ENCODE data around the gene FAXDC2. TPM values are rescaled to one million over a fixed set of nuclear protein-coding genes. Genes with fewer than 3 reads are reported as not detected.

The FAXDC2 gene
- polyA plus RNA-seq (ENCODE audit: insufficient read length in 3 of 3), result 10 to 100 TPM; 34.1 to 38.6 (median 35.9) TPM

- DNase-seq (ENCODE audit: low read depth in 3 of 3, low spot score in 2 of 3), result peak; percentile 74 to 84 (median 78)
Observed at GRCh38 chr5:154850255-154851062, at the start of gene FAXDC2. Gene FAXDC2, minus strand, starts transcription at chr5:154850603. Its CDS starts 12,425 bp downstream, at chr5:154838178.

- DNase-seq (ENCODE audit: low read depth in 3 of 3, low spot score in 2 of 3), result no peak
Observed at GRCh38 chr5:154900066-154900465, 49.7 kb upstream of the FAXDC2 start.

- DNase-seq (ENCODE audit: low read depth in 3 of 3, low spot score in 2 of 3), result no peak
Observed at GRCh38 chr5:154899151-154899816, 48.9 kb upstream of the FAXDC2 start.

- DNase-seq (ENCODE audit: low read depth in 3 of 3, low spot score in 2 of 3), result no peak
Observed at GRCh38 chr5:154898210-154898609, 47.8 kb upstream of the FAXDC2 start.

- DNase-seq (ENCODE audit: low read depth in 3 of 3, low spot score in 2 of 3), result no peak
Observed at GRCh38 chr5:154896562-154897165, 46.3 kb upstream of the FAXDC2 start.

- no peak for DNase-seq (ENCODE audit: low read depth in 3 of 3, low spot score in 2 of 3)
Observed at GRCh38 chr5:154895606-154896561, 45.5 kb upstream of the FAXDC2 start.

- no peak for DNase-seq (ENCODE audit: low read depth in 3 of 3, low spot score in 2 of 3)
Observed at GRCh38 chr5:154893381-154893780, 43.0 kb upstream of the FAXDC2 start.

- DNase-seq (ENCODE audit: low read depth in 3 of 3, low spot score in 2 of 3), result no peak
Observed at GRCh38 chr5:154892369-154892771, 42.0 kb upstream of the FAXDC2 start.

- DNase-seq (ENCODE audit: low read depth in 3 of 3, low spot score in 2 of 3), result no peak
Observed at GRCh38 chr5:154885439-154885838, 35.0 kb upstream of the FAXDC2 start.

- DNase-seq (ENCODE audit: low read depth in 3 of 3, low spot score in 2 of 3), result no peak
Observed at GRCh38 chr5:154884424-154884823, 34.0 kb upstream of the FAXDC2 start.

GRCh38 chr5:154881986-154882385, 31.6 kb upstream of the FAXDC2 start:
- no peak for DNase-seq (ENCODE audit: low read depth in 3 of 3, low spot score in 2 of 3)

- DNase-seq (ENCODE audit: low read depth in 3 of 3, low spot score in 2 of 3), result no peak
Observed at GRCh38 chr5:154878642-154879335, 28.4 kb upstream of the FAXDC2 start.

- no peak for DNase-seq (ENCODE audit: low read depth in 3 of 3, low spot score in 2 of 3)
Observed at GRCh38 chr5:154873791-154874331, 23.5 kb upstream of the FAXDC2 start.

- DNase-seq (ENCODE audit: low read depth in 3 of 3, low spot score in 2 of 3), result no peak
Observed at GRCh38 chr5:154871734-154872133, 21.3 kb upstream of the FAXDC2 start.

GRCh38 chr5:154868702-154869101, 18.3 kb upstream of the FAXDC2 start:
- DNase-seq (ENCODE audit: low read depth in 3 of 3, low spot score in 2 of 3), result no peak

GRCh38 chr5:154866841-154867240, 16.4 kb upstream of the FAXDC2 start:
- no peak for DNase-seq (ENCODE audit: low read depth in 3 of 3, low spot score in 2 of 3)

GRCh38 chr5:154865466-154866184, 15.2 kb upstream of the FAXDC2 start:
- no peak for DNase-seq (ENCODE audit: low read depth in 3 of 3, low spot score in 2 of 3)

- DNase-seq (ENCODE audit: low read depth in 3 of 3, low spot score in 2 of 3), result no peak
Observed at GRCh38 chr5:154863291-154864080, 13.1 kb upstream of the FAXDC2 start.
